Activated CD8-positive, alpha-beta T cell treated with anti-CD3 and anti-CD28 coated beads, Interleukin-2, amount 10 ng/mL, durations not matched to agents 7 days and 5 days (primary cell): ENCODE data around the gene TRIP10. TPM values are rescaled to one million over a fixed set of nuclear protein-coding genes. Genes with fewer than 3 reads are reported as not detected.

ENCODE experiments used
- ATAC-seq: fragments of 150-1000 bp; cut with Tn5 transposase; one replicate; pipeline ENCODE4 v1.10.0; 2021; ENCODE audit warnings: moderate library complexity
- CTCF ChIA-PET: fragments of 350-600 bp; sonication (Branson Sonifier 250); formaldehyde crosslinking; loops from one replicate; lab custom pipeline; 2021; ENCODE audit warnings: antibody characterized with exemption; lab: Charles Lee
- POLR2A ChIA-PET: fragments of 350-600 bp; sonication (Branson Sonifier 250); formaldehyde crosslinking; loops from one replicate; lab custom pipeline; 2021; ENCODE audit warnings: antibody characterized with exemption; lab: Charles Lee
- DNase-seq: peaks from one replicate; pipeline ENCODE4 v3.0.0-alpha.2; 2020
- H3K27ac Mint-ChIP-seq: one replicate; pipeline ENCODE4 v1.8.0; 2021; ENCODE audit warnings: mild to moderate bottlenecking, mixed read lengths
- H3K27me3 Mint-ChIP-seq: one replicate; pipeline ENCODE4 v1.8.0; 2021; ENCODE audit warnings: low read depth, mixed read lengths
- H3K36me3 Mint-ChIP-seq: one replicate; pipeline ENCODE4 v1.8.0; 2021; ENCODE audit warnings: low read depth, mixed read lengths
- H3K4me1 Mint-ChIP-seq: one replicate; pipeline ENCODE4 v1.8.0; 2021; ENCODE audit warnings: low read depth, mixed read lengths
- H3K4me3 Mint-ChIP-seq: one replicate; pipeline ENCODE4 v1.8.0; 2021; ENCODE audit warnings: mild to moderate bottlenecking, mixed read lengths
- H3K9me3 Mint-ChIP-seq: one replicate; pipeline ENCODE4 v1.8.0; 2022; ENCODE audit warnings: mixed read lengths; ENCODE audit not compliant: insufficient read depth
- total RNA-seq, 2 experiments: library from RNA; stranded (reverse); gene quantifications; one replicate each; pipeline ENCODE4 v1.2.3, GENCODE V29; 2021

The TRIP10 gene
- total RNA-seq, 2 experiments from 2014 or later, result 13.9 to 15.2 TPM

GRCh38 chr19:6712692-6713670 lies 26.5 kb upstream of the TRIP10 start:
- Mint-ChIP-seq H3K27ac (no peak overlapping the region), H3K27me3 (peaks cover 36% of the 10 kb centered on the region), H3K4me1 (peaks cover 19% of the 10 kb centered on the region), H3K36me3 (no peaks in the 10 kb centered on the region), H3K4me3 (no peak overlapping the region), H3K9me3 (no peaks in the 10 kb centered on the region)
- ChIA-PET CTCF (no interaction called here), POLR2A (no interaction called here)
- DNase-seq, result no peak
- no peak for ATAC-seq

- H3K27ac Mint-ChIP-seq, result peak overlapping the region; percentile 24
- DNase-seq (no peak), ATAC-seq (no peak)
- CTCF ChIA-PET, result no interaction called here
- POLR2A ChIA-PET, result no interaction called here
- H3K4me1 Mint-ChIP-seq, result peaks cover 24% of the 10 kb centered on the region
- H3K9me3 Mint-ChIP-seq, result no peaks in the 10 kb centered on the region
- no peak overlapping the region for H3K4me3 Mint-ChIP-seq
- no peaks in the 10 kb centered on the region for H3K36me3 Mint-ChIP-seq
- peaks cover 33% of the 10 kb centered on the region for H3K27me3 Mint-ChIP-seq
These were observed 25.4 kb upstream of the TRIP10 start for GRCh38 chr19:6713773-6714692.

- CTCF ChIA-PET, result interaction anchor here (1.1 to 1.5 kb wide), 4 partner anchors 21 to 198 kb away, joined by 4 to 7 read pairs (median 5); partner anchors contain the start of gene GPR108
- H3K36me3 Mint-ChIP-seq, result no peaks in the 10 kb centered on the region
- POLR2A ChIA-PET, result no interaction called here
- H3K4me1 Mint-ChIP-seq, result peaks cover 29% of the 10 kb centered on the region
- H3K27me3 Mint-ChIP-seq, result peaks cover 25% of the 10 kb centered on the region
- H3K4me3 Mint-ChIP-seq, result no peak overlapping the region
- no peak overlapping the region for H3K27ac Mint-ChIP-seq
- no peak for DNase-seq
- H3K9me3 Mint-ChIP-seq, result no peaks in the 10 kb centered on the region
- no peak for ATAC-seq
These were observed 24.5 kb upstream of the TRIP10 start for GRCh38 chr19:6714749-6715555.

DNA sequence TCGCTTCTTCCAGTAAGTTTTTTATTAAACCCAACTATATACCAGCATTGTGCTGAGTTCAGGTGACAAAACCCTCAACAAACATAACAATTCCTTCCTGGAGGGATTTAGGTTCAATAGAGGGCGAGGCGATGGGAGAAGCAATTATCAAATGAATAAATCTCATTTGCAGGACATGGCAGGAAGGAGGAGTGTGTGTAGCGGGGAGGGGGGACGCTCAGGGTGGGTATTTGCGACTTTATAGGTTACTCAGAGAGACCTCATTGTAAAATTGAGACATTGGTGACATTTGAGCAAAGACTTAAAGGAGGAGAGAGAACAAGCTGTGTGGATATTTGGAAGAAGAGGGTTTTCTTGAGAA lies 22.9 kb upstream of the TRIP10 start:
- Mint-ChIP-seq H3K9me3 (no peaks in the 10 kb centered on the region), H3K4me3 (no peak overlapping the region), H3K36me3 (no peaks in the 10 kb centered on the region), H3K4me1 (peaks cover 28% of the 10 kb centered on the region), H3K27me3 (peaks cover 9% of the 10 kb centered on the region), H3K27ac (no peak overlapping the region)
- ATAC-seq (no peak), DNase-seq (no peak)
- CTCF ChIA-PET, result interaction anchor here (0.9 to 1.5 kb wide), 3 partner anchors 62 to 147 kb away, joined by 3 to 5 read pairs (median 3); no protein-coding TSS in a partner anchor
- POLR2A ChIA-PET, result no interaction called here

- ChIA-PET CTCF (interaction anchor here (1.2 to 1.5 kb wide), 2 partner anchors 63 to 146 kb away, joined by 3 to 5 read pairs; no protein-coding TSS in a partner anchor), POLR2A (no interaction called here)
- no peak for DNase-seq
- H3K4me1 Mint-ChIP-seq, result peaks cover 32% of the 10 kb centered on the region
- H3K9me3 Mint-ChIP-seq, result no peaks in the 10 kb centered on the region
- H3K27ac Mint-ChIP-seq, result no peak overlapping the region
- H3K4me3 Mint-ChIP-seq, result no peak overlapping the region
- no peaks in the 10 kb centered on the region for H3K36me3 Mint-ChIP-seq
- H3K27me3 Mint-ChIP-seq, result peaks cover 7% of the 10 kb centered on the region
- ATAC-seq, result no peak
These were observed 22.4 kb upstream of the TRIP10 start for GRCh38 chr19:6717036-6717435.

DNA sequence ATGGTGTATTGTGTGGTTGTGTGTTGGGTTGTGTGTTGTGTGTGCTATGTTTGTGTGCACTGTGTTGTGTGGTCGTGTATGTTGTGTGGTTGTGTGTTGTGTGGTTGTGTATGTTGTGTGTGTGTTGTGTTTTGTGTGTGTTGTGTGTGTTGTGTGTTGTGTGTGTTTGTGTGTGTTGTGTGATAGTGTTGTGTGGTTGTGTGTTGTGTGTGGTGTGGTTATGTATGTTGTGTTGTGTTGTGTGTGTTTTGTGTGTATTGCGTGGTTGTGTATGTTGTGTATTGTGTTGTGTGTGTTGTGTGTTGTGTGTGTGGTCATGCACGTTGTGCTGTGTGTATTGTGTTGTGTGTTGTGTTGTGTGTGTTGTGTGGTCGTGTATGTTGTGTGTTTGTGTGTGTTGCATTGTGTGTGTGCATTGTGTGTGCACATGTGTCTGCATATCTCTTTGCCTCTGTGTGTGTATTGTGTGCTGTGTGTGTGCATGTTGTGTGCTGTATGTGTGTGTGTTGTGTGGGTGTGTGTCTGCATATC lies 22.0 kb upstream of the TRIP10 start:
- no peak for DNase-seq
- CTCF ChIA-PET, result no interaction called here
- H3K4me3 Mint-ChIP-seq, result no peak overlapping the region
- peaks cover 7% of the 10 kb centered on the region for H3K27me3 Mint-ChIP-seq
- POLR2A ChIA-PET, result no interaction called here
- H3K27ac Mint-ChIP-seq, result peak overlapping the region; percentile 7
- no peak for ATAC-seq
- peaks cover 34% of the 10 kb centered on the region for H3K4me1 Mint-ChIP-seq
- H3K36me3 Mint-ChIP-seq, result no peaks in the 10 kb centered on the region
- H3K9me3 Mint-ChIP-seq, result no peaks in the 10 kb centered on the region

- CTCF ChIA-PET, result interaction anchor here (0.7 kb wide), 1 partner anchor 142 kb away, joined by 3 read pairs; no protein-coding TSS in a partner anchor
- DNase-seq (no peak), ATAC-seq (peak; percentile 3)
- POLR2A ChIA-PET, result no interaction called here
- Mint-ChIP-seq H3K36me3 (no peaks in the 10 kb centered on the region), H3K27me3 (peaks cover 7% of the 10 kb centered on the region), H3K27ac (no peak overlapping the region), H3K4me3 (no peak overlapping the region), H3K9me3 (no peaks in the 10 kb centered on the region), H3K4me1 (peaks cover 39% of the 10 kb centered on the region)
These were observed 21.3 kb upstream of the TRIP10 start for GRCh38 chr19:6718111-6718740.

DNA sequence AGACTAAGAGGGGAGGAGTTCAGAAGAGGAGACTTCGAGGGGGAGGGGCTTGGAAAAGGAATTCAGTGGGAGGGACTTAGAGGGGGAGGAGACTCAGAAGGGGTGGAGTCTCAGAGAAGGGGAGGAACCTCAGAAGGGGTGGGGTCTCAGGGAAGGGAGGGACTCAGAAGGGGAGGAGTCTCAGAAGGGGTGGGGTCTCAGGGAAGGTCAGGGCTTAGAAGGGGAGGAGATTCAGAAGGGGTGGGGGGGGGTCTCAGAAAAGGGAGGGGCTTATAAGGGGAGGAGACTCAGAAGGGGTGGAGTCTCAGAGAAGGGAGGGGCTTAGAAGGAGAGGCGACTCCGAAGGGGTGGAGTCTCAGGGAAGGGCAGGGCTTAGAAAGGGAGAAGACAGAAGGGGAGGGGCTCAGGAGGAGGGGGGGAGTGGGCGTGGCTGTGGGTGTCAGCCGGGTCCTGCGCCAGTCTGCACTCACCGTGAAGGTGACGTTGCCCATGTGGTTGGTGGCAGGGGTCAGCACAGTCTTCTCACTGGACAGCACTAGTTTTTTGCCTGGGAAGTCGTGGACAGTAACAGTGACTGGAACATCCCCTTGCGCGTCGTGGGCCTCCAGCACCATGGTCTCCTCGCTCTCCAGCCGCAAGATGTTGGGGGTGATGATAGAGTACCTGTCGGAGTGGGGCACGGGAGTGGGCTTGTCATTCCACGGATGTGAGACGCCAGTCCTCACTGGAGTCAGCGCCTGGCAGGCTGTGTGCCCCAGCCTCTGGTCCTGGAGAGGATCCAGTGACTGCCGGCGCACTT lies 20.5 kb upstream of the TRIP10 start:
- H3K27ac Mint-ChIP-seq, result no peak overlapping the region
- no peaks in the 10 kb centered on the region for H3K9me3 Mint-ChIP-seq
- POLR2A ChIA-PET, result no interaction called here
- peaks cover 41% of the 10 kb centered on the region for H3K4me1 Mint-ChIP-seq
- ATAC-seq, result peak; percentile 60
- no peaks in the 10 kb centered on the region for H3K36me3 Mint-ChIP-seq
- peak; percentile 57 for DNase-seq
- H3K4me3 Mint-ChIP-seq, result no peak overlapping the region
- CTCF ChIA-PET, result interaction anchor here (0.7 kb wide), 1 partner anchor 142 kb away, joined by 3 read pairs; no protein-coding TSS in a partner anchor
- H3K27me3 Mint-ChIP-seq, result peaks cover 7% of the 10 kb centered on the region

GRCh38 chr19:6719540-6719861 lies 20.0 kb upstream of the TRIP10 start:
- no peaks in the 10 kb centered on the region for H3K36me3 Mint-ChIP-seq
- POLR2A ChIA-PET, result no interaction called here
- ATAC-seq, result no peak
- H3K4me1 Mint-ChIP-seq, result peaks cover 44% of the 10 kb centered on the region
- CTCF ChIA-PET, result no interaction called here
- H3K27me3 Mint-ChIP-seq, result peaks cover 7% of the 10 kb centered on the region
- H3K4me3 Mint-ChIP-seq, result no peak overlapping the region
- no peak for DNase-seq
- H3K27ac Mint-ChIP-seq, result no peak overlapping the region
- H3K9me3 Mint-ChIP-seq, result no peaks in the 10 kb centered on the region

GRCh38 chr19:6719992-6720368 lies 19.5 kb upstream of the TRIP10 start:
- H3K27ac Mint-ChIP-seq, result no peak overlapping the region
- peaks cover 7% of the 10 kb centered on the region for H3K27me3 Mint-ChIP-seq
- H3K4me1 Mint-ChIP-seq, result peaks cover 49% of the 10 kb centered on the region

More at GRCh38 chr19:6719992-6720368, 19.5 kb upstream of the TRIP10 start:
- no peak for ATAC-seq
- ChIA-PET POLR2A (no interaction called here), CTCF (no interaction called here)
- no peak for DNase-seq
- Mint-ChIP-seq H3K9me3 (no peaks in the 10 kb centered on the region), H3K36me3 (no peaks in the 10 kb centered on the region), H3K4me3 (no peak overlapping the region)
